Pancreas (tissue), 10 donors: ENCODE data around the gene CDX1. TPM values are rescaled to one million over a fixed set of nuclear protein-coding genes. Genes with fewer than 3 reads are reported as not detected.

Experiments
- ATAC-seq, 4 donors: fragments of 200-7000 bp; cut with Tn5 transposase; one replicate each; pipeline versions ENCODE4 v1.8.0 to v1.9.1; 2020; ENCODE audit warnings: mild to moderate bottlenecking in 4 of 4, moderate library complexity in 4 of 4
- DNase-seq, 6 donors: peaks; one replicate each; pipeline ENCODE4 v3.0.0-alpha.2; 2020
- FAIRE-seq: peaks from 2 replicates; lab custom pipeline; 2012; peaks lifted over from hg19 to GRCh38; lab: Jason Lieb, UNC
- H3K27ac ChIP-seq, 4 donors: fragments of 200-600 bp; sonication (generic); 1 replicate in 3 of 4; 2 replicates in 1 of 4; pipeline versions ENCODE4 v1.5.0 to v1.8.0; 2020
- H3K27me3 ChIP-seq, 4 donors: fragments of 200-600 bp; one replicate each; pipeline ENCODE4 v1.8.0; 2021
- H3K36me3 ChIP-seq, 3 donors: fragments of 200-600 bp; sonication (generic) in 1 of 3; one replicate each; pipeline versions ENCODE4 v1.5.0 to v1.8.0; 2020 to 2021
- H3K4me1 ChIP-seq, 3 donors: fragments of 200-600 bp; one replicate each; pipeline ENCODE4 v1.8.0; 2021
- H3K4me3 ChIP-seq, 4 donors: fragments of 200-600 bp; sonication (generic) in 2 of 4; one replicate each; pipeline versions ENCODE4 v1.5.0 to v1.8.0; 2020 to 2021
- H3K9me3 ChIP-seq, 4 donors: fragments of 200-600 bp; one replicate each; pipeline ENCODE4 v1.8.0; 2021
- CTCF ChIP-seq, 4 donors: fragments of 200-600 bp; sonication (generic) in 3 of 4; IDR thresholded peaks; one replicate each; pipeline versions ENCODE4 v1.5.0 to v1.8.0; 2021; ENCODE audit warnings: antibody characterized with exemption in 4 of 4
- WGBS, 2 donors: extraction: QIAGEN DNeasy Blood & Tissue Kit; methylation state at CpG; one replicate each; pipeline ENCODE4 v1.1.7; 2013; 5-methylcytosine and 5-hydroxymethylcytosine counted together
- intact Hi-C, 3 donors: fragments of 100-400 bp; cut with DNase I; formaldehyde crosslinking; loops; one replicate each; pipeline versions ENCODE4 v1.11.1 to v1.14.2; 2022
- polyA plus RNA-seq, 2 donors: library from polyadenylated mRNA; stranded (reverse); fragments of 200-250 nt; gene quantifications; one replicate each; pipeline ENCODE4 v1.2.3, GENCODE V29; 2013
- total RNA-seq, 6 donors: library from RNA; stranded (reverse); fragmentation: NEBNext Ultra II Directional in 4 of 6; extraction: Animal tissue kit (Norgen Biotek cat#: 25700) in 4 of 6; gene quantifications; one replicate each; pipeline versions ENCODE4 v1.2.1 to v1.2.4, GENCODE V29; 2021 to 2023
- donor health status: healthy with polysubstance abuse.
- donor health status: DM: no; HTN: no; CAD: no; lungs with moderate emphysema.
- donor health status: DM: no; HTN: no; CAD: no.
- donor health status: control.
- donor health status: control.
- donor health status: Bipolar disorder and iron deficiency.
- donor health status: DM: yes; HTN: yes; CAD: no.
- donor health status: DM: no; HTN: no; CAD: no.
- donor health status: DM: no; HTN: no; CAD: no.
- donor health status: DM: yes; HTN: yes; CAD: no.

The CDX1 gene
- total and polyA plus RNA-seq, 8 donors = 0.13 to 0.19 (median 0.16) TPM; not detected in 5

- no peak for TF ChIP-seq CTCF (IDR thresholded peaks at IDR 0.05)
- intact Hi-C loops = no loop called here
- no peak for DNase-seq
- WGBS, 2 donors = 91 to 100% methylated on average over 5 to 13 of the region's 13 CpGs
- no peak for ATAC-seq
- FAIRE-seq = no peak
- H3K36me3 ChIP-seq = no peaks in the 10 kb centered on the region
- H3K27me3 ChIP-seq = no peaks in the 10 kb centered on the region
- no peaks in the 10 kb centered on the region for H3K4me1 ChIP-seq
- no peak overlapping the region for H3K27ac ChIP-seq
- no peaks in the 10 kb centered on the region for H3K9me3 ChIP-seq
- no peak overlapping the region for H3K4me3 ChIP-seq
Measured at GRCh38 chr5:150204590-150204960, 38.0 kb downstream of the CDX1 start.

DNA sequence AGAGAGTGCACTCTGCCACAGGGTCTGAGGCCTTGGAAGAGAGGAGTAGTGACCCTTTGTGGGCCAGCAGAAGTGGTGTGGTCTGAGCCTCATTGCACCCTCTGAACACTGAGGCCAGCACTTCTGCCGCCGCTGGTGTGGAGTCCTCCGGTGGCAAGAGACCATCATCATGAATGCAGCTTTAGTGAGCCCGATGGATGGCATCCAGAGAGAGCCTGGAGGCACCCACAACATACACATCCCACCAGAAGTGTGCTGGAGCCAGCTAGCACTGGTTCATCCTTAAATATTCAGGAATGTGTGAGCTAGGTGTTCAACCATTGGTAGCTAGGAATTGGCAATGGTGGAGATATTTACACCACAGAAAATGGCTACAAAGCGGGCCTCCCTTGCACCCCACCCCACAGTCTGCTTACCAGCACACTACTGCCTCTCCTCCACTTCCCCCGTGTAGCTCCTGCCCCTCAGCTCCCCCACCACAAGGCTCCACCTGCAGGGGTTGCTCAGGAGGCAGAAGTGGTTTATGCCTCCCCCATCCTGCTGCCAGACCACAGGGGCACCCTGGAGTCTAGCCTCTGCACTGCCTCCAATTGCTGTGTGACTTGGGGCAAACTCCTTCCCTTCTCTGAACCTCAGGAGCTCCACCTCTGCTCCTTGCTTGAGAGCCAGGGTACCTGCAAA, 39.7 kb downstream of the CDX1 start:
- ATAC-seq (no peak), FAIRE-seq (no peak), DNase-seq (no peak)
- Histone ChIP-seq H3K4me1 (no peaks in the 10 kb centered on the region), H3K9me3 (no peaks in the 10 kb centered on the region), H3K27ac (no peak overlapping the region), H3K27me3 (no peaks in the 10 kb centered on the region), H3K36me3 (no peaks in the 10 kb centered on the region), H3K4me3 (no peak overlapping the region)
- intact Hi-C loops = no loop called here
- 80 to 86% methylated on average over 6 of the region's 6 CpGs for WGBS, 2 donors
- TF ChIP-seq CTCF (IDR thresholded peaks at IDR 0.05) = no peak

GRCh38 chr5:150206779-150207115, 40.2 kb downstream of the CDX1 start:
- no peak for DNase-seq
- no peaks in the 10 kb centered on the region for H3K9me3 ChIP-seq
- H3K27ac ChIP-seq = no peak overlapping the region
- 91 to 92% methylated on average over 6 of the region's 6 CpGs for WGBS, 2 donors
- intact Hi-C loops = no loop called here
- H3K27me3 ChIP-seq = no peaks in the 10 kb centered on the region
- no peak for FAIRE-seq
- TF ChIP-seq CTCF (IDR thresholded peaks at IDR 0.05) = no peak
- ATAC-seq = no peak
- H3K36me3 ChIP-seq = no peaks in the 10 kb centered on the region
- H3K4me1 ChIP-seq = no peaks in the 10 kb centered on the region
- H3K4me3 ChIP-seq = no peak overlapping the region

DNA sequence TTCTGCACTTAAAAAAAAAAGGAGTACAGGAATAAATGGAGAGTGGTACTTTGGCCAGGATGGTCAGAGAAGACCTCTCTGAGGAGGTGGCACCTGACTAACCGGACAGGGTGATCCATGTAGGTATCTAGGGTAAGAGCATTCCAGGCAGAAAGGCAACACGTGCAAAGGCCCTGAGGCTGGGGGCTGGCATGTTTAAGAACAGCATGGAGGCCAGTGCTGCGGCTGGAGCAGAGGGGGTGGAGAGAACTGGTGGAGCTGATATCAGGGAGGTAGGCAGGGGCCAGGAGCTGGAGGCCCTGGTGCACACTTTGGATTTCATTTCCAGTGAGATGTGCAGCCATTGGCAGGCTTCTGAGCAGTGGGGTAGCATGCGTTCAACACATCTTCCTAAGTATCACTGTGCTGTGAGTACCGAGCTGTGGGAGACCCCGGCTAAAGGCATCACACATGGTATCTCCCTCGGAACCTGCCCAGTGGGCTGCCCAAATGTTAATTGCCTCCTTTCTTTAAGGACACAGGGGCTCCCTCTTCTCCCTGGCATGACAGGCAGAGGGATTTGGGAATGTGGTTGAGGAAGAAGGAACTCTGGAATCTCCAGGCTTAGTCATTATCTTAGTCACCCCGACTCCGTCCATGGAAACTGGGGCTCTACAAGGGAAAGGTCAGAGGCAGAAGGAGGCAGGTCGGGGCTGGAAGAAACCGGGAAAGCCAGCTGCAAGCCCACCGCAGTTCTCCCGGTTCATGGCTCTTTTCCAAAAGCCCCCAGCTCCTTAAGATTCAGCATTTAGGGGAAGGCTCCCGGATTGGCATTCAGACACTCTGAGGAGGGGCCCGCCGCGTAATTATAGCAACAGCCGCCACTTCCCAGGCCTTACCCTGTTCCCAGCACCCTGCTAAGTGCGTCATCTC, 41.9 kb downstream of the CDX1 start:
- ATAC-seq = no peak
- no peak for DNase-seq
- no peaks in the 10 kb centered on the region for H3K4me1 ChIP-seq
- H3K27me3 ChIP-seq = no peaks in the 10 kb centered on the region
- intact Hi-C loops = no loop called here
- peak overlapping the region in 1 of 4 donors; percentile 34 for H3K27ac ChIP-seq
- no peak for TF ChIP-seq CTCF (IDR thresholded peaks at IDR 0.05)
- WGBS, 2 donors = 80 to 81% methylated on average over 19 of the region's 19 CpGs
- H3K9me3 ChIP-seq = no peaks in the 10 kb centered on the region
- no peak for FAIRE-seq
- H3K4me3 ChIP-seq = no peak overlapping the region
- no peaks in the 10 kb centered on the region for H3K36me3 ChIP-seq
